Activated naive CD4-positive, alpha-beta T cell treated with anti-CD3 and anti-CD28 coated beads for 36 hours (primary cell): ENCODE measurements around the gene NLN. TPM values are rescaled to one million over a fixed set of nuclear protein-coding genes. Genes with fewer than 3 reads are reported as not detected.
A peak's percentile ranks its signal among the peaks of the same experiment; 100 is the strongest.
"Not testable (repeated sequence)": the region's sequence is repeated elsewhere in the genome, so short reads cannot be mapped to it uniquely, and the experiment has no call there.

ENCODE experiments used
- CTCF ChIA-PET: fragments of 350-600 bp; sonication (Branson Sonifier 250); formaldehyde crosslinking; loops from one replicate; lab custom pipeline; 2021; ENCODE audit warnings: antibody characterized with exemption; lab: Charles Lee
- DNase-seq: peaks from one replicate; pipeline ENCODE4 v3.0.0-alpha.2; 2020
- H3K27ac Mint-ChIP-seq: one replicate; pipeline ENCODE4 v1.8.0; 2021; ENCODE audit warnings: mild to moderate bottlenecking, mixed read lengths
- H3K27me3 Mint-ChIP-seq: one replicate; pipeline ENCODE4 v1.8.0; 2021; ENCODE audit warnings: low read depth, mixed read lengths
- H3K36me3 Mint-ChIP-seq: one replicate; pipeline ENCODE4 v1.8.0; 2021; ENCODE audit warnings: low read depth, mixed read lengths
- H3K4me1 Mint-ChIP-seq: one replicate; pipeline ENCODE4 v1.8.0; 2021; ENCODE audit warnings: low read depth, mixed read lengths
- H3K4me3 Mint-ChIP-seq: one replicate; pipeline ENCODE4 v1.8.0; 2021; ENCODE audit warnings: mild to moderate bottlenecking, moderate library complexity, mixed read lengths
- H3K9me3 Mint-ChIP-seq: one replicate; pipeline ENCODE4 v1.8.0; 2021; ENCODE audit warnings: mixed read lengths
- intact Hi-C: fragments of 100-400 bp; cut with micrococcal nuclease; formaldehyde crosslinking; loops from one replicate; pipeline ENCODE4 v1.15.1; 2023
- total RNA-seq, 2 experiments: library from RNA; stranded (reverse); gene quantifications; one replicate each; pipeline ENCODE4 v1.2.3, GENCODE V29; 2021

Gene NLN
- total RNA-seq, 2 experiments from 2014 or later: 32.4 to 35.5 TPM

DNA sequence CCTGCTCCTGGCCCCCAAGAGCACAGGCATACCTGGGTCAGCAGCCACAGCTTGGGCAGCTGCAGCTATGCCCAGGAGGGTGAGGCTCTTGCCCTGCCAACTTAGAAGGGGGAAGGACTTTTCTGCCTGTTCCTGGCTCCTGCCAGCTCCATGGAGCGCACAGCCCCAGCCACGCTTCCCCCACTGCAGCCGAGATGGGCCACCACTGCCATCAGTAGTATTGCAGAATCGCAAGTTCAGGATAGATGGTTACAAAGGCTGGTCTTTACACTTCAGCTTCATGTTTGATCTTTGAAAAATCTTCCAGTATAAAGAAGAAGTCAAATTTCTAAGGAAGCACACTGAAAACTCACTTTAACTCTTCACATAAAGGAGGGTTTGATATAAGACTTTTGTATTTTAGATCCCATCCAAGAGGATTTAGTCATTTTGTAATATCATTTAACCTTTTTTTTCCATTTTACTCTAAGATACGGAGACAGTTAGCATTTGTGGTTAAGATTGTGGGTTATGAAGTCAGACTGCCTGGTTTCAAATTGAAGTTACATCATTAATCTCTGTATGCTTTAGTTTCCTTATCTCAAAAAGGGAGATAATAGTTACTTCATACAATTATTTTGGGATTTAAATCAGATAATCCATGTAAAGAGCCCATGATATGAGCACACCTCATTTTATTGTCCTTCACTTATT is 81.8 kb downstream of the NLN start:
- no peaks in the 10 kb centered on the region for H3K27me3 Mint-ChIP-seq
- H3K9me3 Mint-ChIP-seq: peaks cover 16% of the 10 kb centered on the region
- DNase-seq: peak; percentile 21
- H3K36me3 Mint-ChIP-seq: peaks cover 47% of the 10 kb centered on the region
- H3K4me3 Mint-ChIP-seq: no peak overlapping the region
- CTCF ChIA-PET: interaction anchor here (0.6 kb wide), 1 partner anchor 1210 kb away, joined by 3 read pairs; no protein-coding TSS in a partner anchor
- peak overlapping the region; percentile 50 for H3K27ac Mint-ChIP-seq
- intact Hi-C loops: loop anchor here (2.0 to 5.0 kb wide), 3 partner anchors 29 to 338 kb away; partner anchors contain the start of gene SREK1
- H3K4me1 Mint-ChIP-seq: peaks cover 33% of the 10 kb centered on the region

DNA sequence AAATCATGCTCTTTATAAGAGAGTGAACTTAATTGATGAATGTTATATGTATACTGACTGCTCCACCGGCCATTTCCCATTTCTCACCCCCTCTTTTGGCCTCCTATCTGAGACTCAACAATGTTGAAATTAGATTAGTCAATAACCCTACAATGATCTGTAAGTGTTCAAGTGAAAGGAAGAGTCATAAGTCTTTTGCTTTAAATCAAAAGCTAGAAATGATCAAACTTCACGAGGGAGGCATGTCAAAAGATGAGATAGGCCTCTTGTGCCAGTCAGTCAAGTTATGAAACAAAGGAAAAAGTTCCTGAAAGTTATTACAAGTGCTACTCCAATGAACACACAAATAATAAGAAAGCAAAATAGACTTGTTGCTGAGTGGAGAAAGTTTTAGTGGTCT is 83.1 kb downstream of the NLN start:
- no peaks in the 10 kb centered on the region for H3K27me3 Mint-ChIP-seq
- peak; percentile 10 for DNase-seq
- H3K4me3 Mint-ChIP-seq: no peak overlapping the region
- CTCF ChIA-PET: interaction anchor here (0.6 to 0.8 kb wide), 3 partner anchors 14 to 1342 kb away, joined by 3 read pairs; no protein-coding TSS in a partner anchor
- peaks cover 16% of the 10 kb centered on the region for H3K9me3 Mint-ChIP-seq
- H3K4me1 Mint-ChIP-seq: peaks cover 33% of the 10 kb centered on the region
- H3K36me3 Mint-ChIP-seq: peaks cover 55% of the 10 kb centered on the region
- intact Hi-C loops: loop anchor here (1.0 to 2.0 kb wide), 3 partner anchors 30 to 122 kb away; no protein-coding TSS in a partner anchor
- H3K27ac Mint-ChIP-seq: no peak overlapping the region

DNA sequence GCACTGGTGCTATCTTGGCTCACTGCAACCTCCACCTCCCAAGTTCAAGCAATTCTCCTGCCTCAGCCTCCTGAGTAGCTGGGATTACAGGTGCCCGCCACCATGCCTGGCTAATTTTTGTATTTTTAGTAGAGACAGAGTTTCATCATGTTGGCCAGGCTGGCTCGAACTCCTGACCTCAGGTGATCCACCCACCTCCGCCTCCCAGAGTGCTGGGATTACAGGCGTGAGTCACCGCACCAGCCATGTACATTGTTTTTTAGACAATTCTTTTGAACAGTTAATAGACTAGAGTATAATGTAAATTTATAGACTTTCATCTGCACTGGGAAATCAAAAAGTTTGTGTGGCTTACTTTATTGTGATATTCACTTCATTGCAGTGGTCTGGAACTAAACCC is 85.5 kb downstream of the NLN start:
- intact Hi-C loops, CTCF ChIA-PET, H3K27ac Mint-ChIP-seq, H3K9me3 Mint-ChIP-seq, DNase-seq, H3K27me3 Mint-ChIP-seq, H3K4me3 Mint-ChIP-seq: not testable (repeated sequence)
- Mint-ChIP-seq H3K4me1 (peaks cover 30% of the 10 kb centered on the region), H3K36me3 (peaks cover 53% of the 10 kb centered on the region)

DNA sequence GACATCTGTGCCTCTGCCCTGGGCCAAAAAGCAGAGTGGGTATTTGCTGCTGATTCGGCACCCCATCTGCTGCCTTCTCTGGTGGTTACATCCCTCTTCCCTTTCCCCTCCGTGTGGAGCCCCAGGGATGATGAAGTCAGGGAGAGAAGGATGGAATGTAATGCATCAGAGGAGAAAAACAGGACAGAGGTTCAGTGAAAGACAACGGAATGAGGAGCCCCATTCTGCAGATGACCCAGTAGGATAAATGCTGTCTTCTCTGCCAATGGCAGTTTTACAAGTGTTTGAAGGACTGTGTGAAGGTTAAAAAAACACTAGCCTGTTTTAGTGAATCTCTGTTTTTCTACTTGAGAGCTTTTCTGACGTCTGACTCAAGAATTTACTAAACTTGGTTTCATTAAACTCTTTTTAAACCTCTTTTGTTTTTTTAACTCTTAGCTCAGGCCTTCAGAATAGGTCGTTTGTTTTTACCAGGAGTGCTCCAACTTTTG is 86.3 kb downstream of the NLN start:
- Mint-ChIP-seq H3K4me3 (no peak overlapping the region), H3K9me3 (peaks cover 5% of the 10 kb centered on the region), H3K4me1 (peaks cover 35% of the 10 kb centered on the region), H3K27me3 (no peaks in the 10 kb centered on the region), H3K27ac (no peak overlapping the region), H3K36me3 (peaks cover 54% of the 10 kb centered on the region)
- CTCF ChIA-PET: no interaction called here
- no peak for DNase-seq
- intact Hi-C loops: no loop called here

DNA sequence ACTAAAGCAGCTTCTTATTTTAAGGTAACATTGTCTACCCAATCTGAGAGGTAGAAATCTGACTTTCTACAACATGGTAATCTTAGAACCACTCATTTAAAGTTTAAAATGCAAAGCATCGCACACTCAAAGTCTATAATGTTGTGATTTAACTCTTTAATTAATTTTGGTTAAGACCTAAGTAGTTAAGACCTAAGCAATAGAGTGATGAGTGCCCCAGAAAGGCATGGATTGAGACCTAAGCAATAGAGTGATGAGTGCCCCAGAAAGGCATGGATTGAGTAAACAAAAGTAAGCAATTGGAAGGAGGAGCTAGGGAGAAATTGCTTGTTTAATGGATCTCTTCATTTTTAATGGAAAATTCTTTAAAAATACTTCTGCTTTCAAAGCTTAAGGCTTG is 86.8 kb downstream of the NLN start:
- Mint-ChIP-seq H3K4me3 (no peak overlapping the region), H3K36me3 (peaks cover 56% of the 10 kb centered on the region), H3K27me3 (no peaks in the 10 kb centered on the region), H3K9me3 (peaks cover 2% of the 10 kb centered on the region), H3K27ac (no peak overlapping the region), H3K4me1 (peaks cover 32% of the 10 kb centered on the region)
- no peak for DNase-seq
- CTCF ChIA-PET: no interaction called here
- intact Hi-C loops: no loop called here

DNA sequence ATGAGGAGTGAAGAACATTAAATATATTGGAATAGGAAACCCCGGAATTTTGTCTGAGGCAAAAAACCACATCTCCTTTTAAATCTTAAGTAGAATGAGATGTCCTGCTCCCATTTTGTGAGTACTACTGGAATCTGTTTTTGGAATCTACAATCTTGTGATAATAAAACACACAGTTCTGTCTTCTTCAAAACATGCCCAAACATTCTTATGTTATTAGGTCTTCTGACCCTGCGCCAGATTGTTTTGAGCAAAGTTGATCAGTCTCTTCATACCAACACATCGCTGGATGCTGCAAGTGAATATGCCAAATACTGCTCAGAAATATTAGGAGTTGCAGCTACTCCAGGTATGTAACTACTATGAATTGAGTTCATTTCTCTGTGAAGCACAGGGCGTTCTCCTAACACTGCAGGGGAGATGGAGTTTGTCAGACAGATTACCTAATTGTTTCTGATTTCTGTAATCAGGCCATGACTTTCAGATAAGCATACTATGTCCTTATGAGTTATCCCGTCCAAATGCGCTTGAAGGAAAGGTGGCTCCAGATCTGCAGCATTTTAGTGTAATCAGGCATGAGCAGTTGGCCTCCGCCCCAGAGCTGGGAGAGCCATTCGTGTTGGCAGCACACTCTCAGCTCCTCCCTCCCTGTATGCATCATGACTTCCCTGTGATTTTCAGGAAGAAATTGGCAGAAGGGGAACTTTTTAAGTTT is 88.0 kb downstream of the NLN start:
- CTCF ChIA-PET: no interaction called here

DNA sequence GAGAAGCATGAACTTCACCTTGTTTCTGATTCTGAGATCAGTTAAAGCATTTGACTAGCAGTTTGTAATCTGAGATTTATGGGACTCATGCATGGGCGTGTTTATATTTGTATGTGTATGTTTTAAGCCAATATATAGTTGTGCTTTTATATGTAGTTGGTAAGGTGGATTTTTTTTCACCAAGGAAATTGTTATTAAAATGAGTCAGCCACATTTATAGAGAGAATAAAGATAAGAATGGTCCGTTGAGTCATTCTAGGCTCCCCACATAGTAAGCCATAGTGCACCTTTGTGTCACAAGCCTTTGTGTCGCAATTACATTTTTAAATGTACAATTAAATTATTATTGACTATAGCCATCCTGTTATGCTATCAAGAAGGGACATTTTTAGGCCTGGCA is 89.0 kb downstream of the NLN start:
- Mint-ChIP-seq H3K4me1 (peaks cover 13% of the 10 kb centered on the region), H3K36me3 (peaks cover 58% of the 10 kb centered on the region), H3K9me3 (no peaks in the 10 kb centered on the region), H3K4me3 (no peak overlapping the region), H3K27ac (no peak overlapping the region), H3K27me3 (no peaks in the 10 kb centered on the region)
- no peak for DNase-seq
- intact Hi-C loops: no loop called here
- CTCF ChIA-PET: no interaction called here

More for the DNA sequence above, 88.0 kb downstream of the NLN start:
- no peaks in the 10 kb centered on the region for H3K9me3 Mint-ChIP-seq
- DNase-seq: no peak
- no peak overlapping the region for H3K4me3 Mint-ChIP-seq
- H3K27me3 Mint-ChIP-seq: no peaks in the 10 kb centered on the region
- no peak overlapping the region for H3K27ac Mint-ChIP-seq
- peaks cover 60% of the 10 kb centered on the region for H3K36me3 Mint-ChIP-seq
- intact Hi-C loops: no loop called here
- peaks cover 20% of the 10 kb centered on the region for H3K4me1 Mint-ChIP-seq

DNA sequence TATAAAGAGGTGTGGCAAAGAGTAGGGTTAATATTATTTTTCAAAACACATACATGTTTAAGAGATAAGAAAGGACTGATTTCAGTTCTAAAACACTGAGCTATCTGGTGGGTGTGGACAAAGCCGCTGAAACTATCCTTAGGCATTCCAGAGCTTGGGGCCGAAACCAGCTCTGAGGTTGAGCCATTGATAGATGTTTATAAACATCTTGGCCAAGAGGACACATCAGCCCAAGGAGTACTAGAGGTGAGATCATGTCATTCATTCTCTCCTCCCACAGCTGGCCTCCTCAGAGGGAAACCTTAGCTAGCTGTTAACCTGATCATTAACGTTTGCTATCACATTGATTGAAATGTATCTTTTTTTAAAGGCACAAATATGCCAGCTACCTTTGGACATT is 89.9 kb downstream of the NLN start:
- CTCF ChIA-PET: no interaction called here
- no peak for DNase-seq
- no peaks in the 10 kb centered on the region for H3K27me3 Mint-ChIP-seq
- no peak overlapping the region for H3K4me3 Mint-ChIP-seq
- peaks cover 13% of the 10 kb centered on the region for H3K4me1 Mint-ChIP-seq
- peaks cover 55% of the 10 kb centered on the region for H3K36me3 Mint-ChIP-seq
- H3K9me3 Mint-ChIP-seq: no peaks in the 10 kb centered on the region
- H3K27ac Mint-ChIP-seq: no peak overlapping the region
- intact Hi-C loops: no loop called here

DNA sequence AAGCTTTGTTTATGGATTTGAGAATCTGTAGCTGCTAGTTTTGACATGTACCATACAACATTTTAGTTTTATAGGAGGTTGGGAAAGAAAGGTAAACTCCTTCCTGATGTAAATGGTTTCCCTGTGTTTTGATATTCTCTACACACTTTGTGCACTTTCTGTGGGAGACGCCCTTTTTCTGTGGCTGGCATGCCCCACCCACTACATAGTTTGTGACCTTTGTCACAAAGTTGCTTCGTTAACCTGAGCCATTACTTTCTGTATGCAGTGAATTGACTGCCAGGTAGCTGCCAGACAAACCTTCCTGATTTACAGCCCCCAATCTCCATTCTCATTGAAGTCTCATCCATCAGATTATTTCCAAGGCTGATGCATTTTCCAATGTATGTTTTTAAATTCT is 90.6 kb downstream of the NLN start:
- Mint-ChIP-seq H3K36me3 (peaks cover 55% of the 10 kb centered on the region), H3K4me1 (peaks cover 13% of the 10 kb centered on the region), H3K27me3 (no peaks in the 10 kb centered on the region), H3K4me3 (no peak overlapping the region), H3K27ac (no peak overlapping the region), H3K9me3 (no peaks in the 10 kb centered on the region)
- intact Hi-C loops: no loop called here
- peak; percentile 11 for DNase-seq
- CTCF ChIA-PET: no interaction called here

DNA sequence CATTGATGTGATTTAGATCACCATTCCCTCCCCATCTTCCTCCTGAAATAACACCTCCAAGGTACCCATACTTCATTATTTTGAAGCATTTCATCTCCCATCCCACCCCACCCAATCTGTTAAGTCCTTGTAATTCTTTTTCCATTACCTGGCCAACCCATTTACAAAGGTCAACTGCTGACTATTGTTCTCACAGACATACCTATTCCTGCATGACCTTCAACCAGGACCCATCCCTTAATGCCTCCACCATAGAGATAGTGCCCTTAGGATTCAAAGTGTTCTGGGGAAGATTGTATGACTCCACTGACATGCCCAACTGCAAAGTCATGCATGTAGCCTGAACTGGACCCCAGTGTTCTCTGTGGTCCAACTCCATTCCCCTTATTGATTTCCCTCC is 91.2 kb downstream of the NLN start:
- Mint-ChIP-seq H3K4me3 (no peak overlapping the region), H3K27ac (no peak overlapping the region), H3K4me1 (peaks cover 13% of the 10 kb centered on the region), H3K9me3 (no peaks in the 10 kb centered on the region), H3K36me3 (peaks cover 53% of the 10 kb centered on the region), H3K27me3 (no peaks in the 10 kb centered on the region)
- no peak for DNase-seq
- intact Hi-C loops: no loop called here
- CTCF ChIA-PET: no interaction called here

DNA sequence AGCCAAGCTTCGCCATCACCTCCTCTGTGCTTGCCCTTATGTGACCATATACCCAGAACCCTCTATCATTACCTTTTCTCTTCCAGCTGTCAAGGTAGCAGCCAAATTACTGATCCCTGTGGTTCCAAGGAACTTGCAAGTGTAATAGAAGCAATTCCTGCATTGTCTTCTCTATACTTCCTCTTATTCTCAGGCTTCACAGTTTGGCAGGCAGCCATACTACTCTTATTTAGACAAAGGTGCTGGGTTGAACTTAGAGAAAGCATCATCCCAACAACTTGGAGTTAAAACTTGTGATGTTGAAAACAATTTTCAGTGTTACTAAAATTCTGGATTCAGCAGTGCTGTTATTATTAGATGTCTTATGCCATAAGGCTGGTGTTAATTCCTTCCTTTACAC is 93.2 kb downstream of the NLN start:
- CTCF ChIA-PET: no interaction called here
- peaks cover 42% of the 10 kb centered on the region for H3K36me3 Mint-ChIP-seq
- peaks cover 25% of the 10 kb centered on the region for H3K4me1 Mint-ChIP-seq
- intact Hi-C loops: no loop called here
- no peak for DNase-seq
- no peak overlapping the region for H3K4me3 Mint-ChIP-seq
- H3K9me3 Mint-ChIP-seq: no peaks in the 10 kb centered on the region
- H3K27me3 Mint-ChIP-seq: no peaks in the 10 kb centered on the region
- no peak overlapping the region for H3K27ac Mint-ChIP-seq

DNA sequence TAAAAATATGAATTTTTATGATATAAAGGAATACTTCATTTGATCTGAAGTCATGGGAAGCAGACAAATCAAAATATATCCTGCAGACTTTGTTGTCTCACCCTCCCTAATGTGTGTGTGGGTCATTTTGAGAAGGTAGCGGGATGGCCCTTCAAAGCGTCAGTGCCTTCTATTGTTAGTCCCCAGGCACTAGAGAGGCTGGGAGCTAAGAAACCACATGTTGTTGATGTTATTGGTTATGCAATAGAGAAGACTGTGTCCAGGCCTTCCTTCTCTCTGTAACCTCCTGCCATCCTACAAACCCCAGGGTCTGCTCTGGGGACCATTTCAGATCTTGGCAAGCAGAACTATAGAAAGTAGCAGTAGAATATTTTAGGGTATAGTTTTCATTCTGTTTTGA is 94.7 kb downstream of the NLN start:
- DNase-seq: no peak
- no peak overlapping the region for H3K4me3 Mint-ChIP-seq
- peaks cover 33% of the 10 kb centered on the region for H3K36me3 Mint-ChIP-seq
- H3K9me3 Mint-ChIP-seq: no peaks in the 10 kb centered on the region
- intact Hi-C loops: no loop called here
- peaks cover 25% of the 10 kb centered on the region for H3K4me1 Mint-ChIP-seq
- no peaks in the 10 kb centered on the region for H3K27me3 Mint-ChIP-seq
- H3K27ac Mint-ChIP-seq: no peak overlapping the region
- CTCF ChIA-PET: interaction anchor here (0.8 kb wide), 1 partner anchor 17 kb away, joined by 3 read pairs; no protein-coding TSS in a partner anchor
